A549 (cell line): ENCODE data around the gene COX4I2. TPM values are rescaled to one million over a fixed set of nuclear protein-coding genes. Genes with fewer than 3 reads are reported as not detected.

Experiments
- ATAC-seq, 2 experiments: fragments of 200-7000 bp in 1 of 2; fragments of >200 bp in 1 of 2; cut with Nextera tagmentation in 1 of 2; cut with Tn5 transposase in 1 of 2; 3 replicates each; pipeline versions ENCODE4 v1.8.0 to v1.9.1; 2018 to 2020; ENCODE audit warnings: mild to moderate bottlenecking in 1 of 2, moderate library complexity in 1 of 2
- CTCF ChIA-PET: fragments of 300-600 bp; sonication (Branson Sonifier 250); formaldehyde crosslinking; extraction: SDS; loops from one replicate; lab custom pipeline; 2021; ENCODE audit warnings: antibody characterized with exemption, inconsistent platforms; lab: Yijun Ruan, JAX
- POLR2A ChIA-PET: fragments of 350-600 bp; formaldehyde crosslinking; extraction: SDS; loops from one replicate; lab custom pipeline; 2021; ENCODE audit warnings: antibody characterized with exemption, inconsistent platforms; lab: Yijun Ruan, JAX
- DNase-seq, 2 experiments: peaks; one replicate each; pipeline versions ENCODE4 v3.0.0 to v3.0.0-alpha.2; 2011 to 2016; ENCODE audit warnings: low read depth in 1 of 2, low spot score in 1 of 2
- FAIRE-seq: peaks from 2 replicates; lab custom pipeline; 2011; peaks lifted over from hg19 to GRCh38; lab: Jason Lieb, UNC
- H3K27ac ChIP-seq, 2 experiments: fragments of >200 bp; sonication (Bioruptor Twin); formaldehyde crosslinking; 3 replicates each; pipeline ENCODE4 v1.5.1; 2016 to 2017
- H3K4me1 ChIP-seq: fragments of >200 bp; sonication (Bioruptor Twin); formaldehyde crosslinking; 3 replicates; pipeline ENCODE4 v1.6.1; 2016
- H3K4me2 ChIP-seq: fragments of >200 bp; sonication (Bioruptor Twin); formaldehyde crosslinking; 3 replicates; pipeline ENCODE4 v1.6.1; 2016
- H3K4me3 ChIP-seq: fragments of >200 bp; sonication (Bioruptor Twin); formaldehyde crosslinking; 3 replicates; pipeline ENCODE4 v1.5.1; 2016
- H3K9me3 ChIP-seq: fragments of >200 bp; sonication (Bioruptor Twin); formaldehyde crosslinking; 3 replicates; pipeline ENCODE4 v1.6.1; 2016
- ATOH8 ChIP-seq: fragments of 250-450 bp; sonication (Bioruptor Pico); IDR thresholded peaks from 2 replicates; pipeline ENCODE4 v1.5.0; 2020; ENCODE audit warnings: low read depth, mild to moderate bottlenecking, moderate library complexity
- CBX2 ChIP-seq: fragments of 200-600 bp; sonication (generic); IDR thresholded peaks from 2 replicates; pipeline ENCODE4 v1.6.1; 2016; ENCODE audit warnings: low read depth, mild to moderate bottlenecking, borderline replicate concordance
- CEBPB ChIP-seq, 2 experiments: fragments of >200 bp in 1 of 2; sonication (Bioruptor Twin) in 1 of 2; formaldehyde crosslinking in 1 of 2; IDR thresholded peaks; 2 replicates each; pipeline ENCODE4 v1.6.1; 2012 to 2016
- CHD2 ChIP-seq: fragments of 150-350 bp; IDR thresholded peaks from 2 replicates; pipeline ENCODE4 v1.6.1; 2014; ENCODE audit warnings: low read length; ENCODE audit not compliant: partially characterized antibody
- EHF ChIP-seq: fragments of 250-450 bp; sonication (Bioruptor Pico); IDR thresholded peaks from 2 replicates; pipeline ENCODE4 v1.5.0; 2020; ENCODE audit warnings: mild to moderate bottlenecking
- EHMT2 ChIP-seq: fragments of 200-600 bp; sonication (generic); IDR thresholded peaks from 2 replicates; pipeline ENCODE4 v1.6.1; 2016; ENCODE audit warnings: antibody characterized with exemption, low read depth, mild to moderate bottlenecking, moderate library complexity
- ESRRA ChIP-seq: fragments of 150-350 bp; IDR thresholded peaks from 2 replicates; pipeline ENCODE4 v1.6.1; 2014; ENCODE audit warnings: mild to moderate bottlenecking, low read length, borderline replicate concordance
- FOSB ChIP-seq: fragments of 250-450 bp; sonication (Bioruptor Pico); IDR thresholded peaks from 2 replicates; pipeline ENCODE4 v1.5.0; 2020; ENCODE audit warnings: mild to moderate bottlenecking, moderate library complexity
- HOXA7 ChIP-seq: fragments of 250-450 bp; sonication (Bioruptor Pico); IDR thresholded peaks from 2 replicates; pipeline ENCODE4 v1.5.0; 2020; ENCODE audit warnings: mild to moderate bottlenecking, moderate library complexity
- HOXB13 ChIP-seq: fragments of 250-450 bp; sonication (Bioruptor Pico); IDR thresholded peaks from 2 replicates; pipeline ENCODE4 v1.5.0; 2020; ENCODE audit warnings: low read depth, mild to moderate bottlenecking, moderate library complexity
- JUNB ChIP-seq: fragments of >200 bp; sonication (Bioruptor Twin); formaldehyde crosslinking; IDR thresholded peaks from 2 replicates; pipeline ENCODE4 v1.6.1; 2016
- KDM1A ChIP-seq: fragments of 200-600 bp; sonication (generic); IDR thresholded peaks from 2 replicates; pipeline ENCODE4 v1.6.1; 2016; ENCODE audit warnings: low read depth, mild to moderate bottlenecking
- KDM5A ChIP-seq: fragments of 200-600 bp; sonication (generic); IDR thresholded peaks from 2 replicates; pipeline ENCODE4 v1.6.1; 2016; ENCODE audit warnings: antibody characterized with exemption, mild to moderate bottlenecking
- MAFK ChIP-seq: fragments of 450-650 bp; IDR thresholded peaks from 2 replicates; pipeline ENCODE4 v1.6.1; 2014; ENCODE audit not compliant: partially characterized antibody
- MAX ChIP-seq: IDR thresholded peaks from 2 replicates; pipeline ENCODE4 v1.6.1; 2012
- MAZ ChIP-seq: fragments of 150-350 bp; IDR thresholded peaks from 2 replicates; pipeline ENCODE4 v1.6.1; 2014; ENCODE audit warnings: antibody characterized with exemption, low read depth, low read length, borderline replicate concordance
- NFE2L2 ChIP-seq: fragments of 150-350 bp; conservative IDR thresholded peaks from 2 replicates; pipeline ENCODE4 v1.6.1; 2014; ENCODE audit warnings: low read length
- NPAS2 ChIP-seq: fragments of 250-450 bp; sonication (Bioruptor Pico); IDR thresholded peaks from 2 replicates; pipeline ENCODE4 v1.8.0; 2022; ENCODE audit warnings: mild to moderate bottlenecking, moderate library complexity, borderline replicate concordance
- NR3C1 ChIP-seq: fragments of >200 bp; sonication (Bioruptor Twin); formaldehyde crosslinking; IDR thresholded peaks from 3 replicates; pipeline ENCODE4 v1.6.1; 2017
- POLR2A ChIP-seq: IDR thresholded peaks from 2 replicates; pipeline ENCODE4 v1.6.1; 2012; ENCODE audit warnings: mild to moderate bottlenecking, low read length
- POLR2AphosphoS2 ChIP-seq: conservative IDR thresholded peaks from 2 replicates; pipeline ENCODE4 v1.6.1; 2012; ENCODE audit warnings: low read length, improper control_type of control experiment, inconsistent platforms
- RARB ChIP-seq: fragments of 250-450 bp; sonication (Bioruptor Pico); IDR thresholded peaks from 2 replicates; pipeline ENCODE4 v1.8.0; 2021; ENCODE audit warnings: mild to moderate bottlenecking, moderate library complexity
- RNF2 ChIP-seq: fragments of 200-600 bp; sonication (generic); IDR thresholded peaks from 2 replicates; pipeline ENCODE4 v1.6.1; 2016; ENCODE audit warnings: low read depth, mild to moderate bottlenecking, antibody characterized with exemption, moderate library complexity, borderline replicate concordance
- SMC3 ChIP-seq: fragments of >200 bp; sonication (Bioruptor Twin); formaldehyde crosslinking; IDR thresholded peaks from 3 replicates; pipeline ENCODE4 v1.6.1; 2018; ENCODE audit warnings: inconsistent platforms
- SREBF2 ChIP-seq: fragments of 450-650 bp; IDR thresholded peaks from 2 replicates; pipeline ENCODE4 v1.6.1; 2014; ENCODE audit warnings: mild to moderate bottlenecking, moderate library complexity
- ZSCAN20 ChIP-seq: fragments of 250-450 bp; sonication (Bioruptor Pico); IDR thresholded peaks from 2 replicates; pipeline ENCODE4 v1.8.0; 2022; ENCODE audit warnings: mild to moderate bottlenecking, moderate library complexity
- WGBS: methylation state at CpG from one replicate; pipeline ENCODE4 v1.1.6; 2017; ENCODE audit errors: missing lambda C conversion rate; 5-methylcytosine and 5-hydroxymethylcytosine counted together
- polyA plus RNA-seq, 4 experiments: library from polyadenylated mRNA; depleted of rRNA in 3 of 4; stranded (reverse); fragments of >200 nt; fragmentation: RNase III in 1 of 4; extraction: RNeasy Plus Mini Kit Qiagen cat#74134 plus additional on column Dnase treatment in 1 of 4; gene quantifications; 2 replicates in 3 of 4; 3 replicates in 1 of 4; pipeline ENCODE4 v1.2.3, GENCODE V29; 2011 to 2017
- TF ChIP-seq, protein P1 (sequence below): IDR thresholded peaks from 2 replicates; pipeline ENCODE4 v1.6.1; 2012
- TF ChIP-seq, protein P2 (sequence below): fragments of 250-450 bp; sonication (Bioruptor Pico); IDR thresholded peaks from 2 replicates; pipeline ENCODE4 v1.5.0; 2021; ENCODE audit warnings: mild to moderate bottlenecking, moderate library complexity, borderline replicate concordance
- TF ChIP-seq, protein P3 (sequence below): fragments of 450-650 bp; IDR thresholded peaks from 2 replicates; pipeline ENCODE4 v1.6.1; 2014; ENCODE audit warnings: antibody characterized with exemption

The COX4I2 gene
- polyA plus RNA-seq, 2 of the 4 experiments (the other 2 are of a cell fraction) = not detected

- TF ChIP-seq POLR2AphosphoS2 (no peak), ZSCAN20 (CRISPR knock-in tag) (no peak), MAX (no peak), KDM1A (no peak), FOSB (CRISPR knock-in tag) (no peak), CEBPB (IDR thresholded peaks at IDR 0.05) (no peak), SMC3 (no peak), KDM5A (no peak), ESRRA (no peak), CBX2 (no peak), EHF (CRISPR knock-in tag) (no peak), CHD2 (no peak)
These were observed 44.1 kb downstream of the COX4I2 start (continued) for GRCh38 chr20:31681769-31682168.

- Histone ChIP-seq H3K27ac (peak overlapping the region in 1 of 2 experiments; percentile 75; a peak in 3 of 6 replicates), H3K4me1 (peaks cover 99% of the 10 kb centered on the region), H3K4me3 (no peak overlapping the region), H3K4me2 (no peak overlapping the region), H3K9me3 (no peaks in the 10 kb centered on the region)
- WGBS = 92% methylated on average over 3 of the region's 3 CpGs
- POLR2A ChIA-PET = no interaction called here
- DNase-seq = no peak
- TF ChIP-seq ZSCAN20 (CRISPR knock-in tag) (no peak), ATOH8 (CRISPR knock-in tag) (no peak), NFE2L2 (no peak), MAFK (no peak), FOSB (CRISPR knock-in tag) (no peak), HOXB13 (no peak), RNF2 (no peak), EHMT2 (no peak)
- TF ChIP-seq, protein P1, sequence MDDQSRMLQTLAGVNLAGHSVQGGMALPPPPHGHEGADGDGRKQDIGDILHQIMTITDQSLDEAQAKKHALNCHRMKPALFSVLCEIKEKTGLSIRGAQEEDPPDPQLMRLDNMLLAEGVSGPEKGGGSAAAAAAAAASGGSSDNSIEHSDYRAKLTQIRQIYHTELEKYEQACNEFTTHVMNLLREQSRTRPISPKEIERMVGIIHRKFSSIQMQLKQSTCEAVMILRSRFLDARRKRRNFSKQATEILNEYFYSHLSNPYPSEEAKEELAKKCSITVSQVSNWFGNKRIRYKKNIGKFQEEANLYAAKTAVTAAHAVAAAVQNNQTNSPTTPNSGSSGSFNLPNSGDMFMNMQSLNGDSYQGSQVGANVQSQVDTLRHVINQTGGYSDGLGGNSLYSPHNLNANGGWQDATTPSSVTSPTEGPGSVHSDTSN = no peak
- TF ChIP-seq, protein P2, sequence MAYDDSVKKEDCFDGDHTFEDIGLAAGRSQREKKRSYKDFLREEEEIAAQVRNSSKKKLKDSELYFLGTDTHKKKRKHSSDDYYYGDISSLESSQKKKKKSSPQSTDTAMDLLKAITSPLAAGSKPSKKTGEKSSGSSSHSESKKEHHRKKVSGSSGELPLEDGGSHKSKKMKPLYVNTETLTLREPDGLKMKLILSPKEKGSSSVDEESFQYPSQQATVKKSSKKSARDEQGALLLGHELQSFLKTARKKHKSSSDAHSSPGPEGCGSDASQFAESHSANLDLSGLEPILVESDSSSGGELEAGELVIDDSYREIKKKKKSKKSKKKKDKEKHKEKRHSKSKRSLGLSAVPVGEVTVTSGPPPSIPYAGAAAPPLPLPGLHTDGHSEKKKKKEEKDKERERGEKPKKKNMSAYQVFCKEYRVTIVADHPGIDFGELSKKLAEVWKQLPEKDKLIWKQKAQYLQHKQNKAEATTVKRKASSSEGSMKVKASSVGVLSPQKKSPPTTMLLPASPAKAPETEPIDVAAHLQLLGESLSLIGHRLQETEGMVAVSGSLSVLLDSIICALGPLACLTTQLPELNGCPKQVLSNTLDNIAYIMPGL = no peak
- CTCF ChIA-PET = interaction anchor here (1.7 to 5.1 kb wide), 5 partner anchors 12 to 48 kb away, joined by 5 to 37 read pairs (median 7); partner anchors contain the start of gene BCL2L1
- no peak for ATAC-seq
- FAIRE-seq = no peak
These were observed 44.6 kb downstream of the COX4I2 start for GRCh38 chr20:31682352-31682751.

DNA sequence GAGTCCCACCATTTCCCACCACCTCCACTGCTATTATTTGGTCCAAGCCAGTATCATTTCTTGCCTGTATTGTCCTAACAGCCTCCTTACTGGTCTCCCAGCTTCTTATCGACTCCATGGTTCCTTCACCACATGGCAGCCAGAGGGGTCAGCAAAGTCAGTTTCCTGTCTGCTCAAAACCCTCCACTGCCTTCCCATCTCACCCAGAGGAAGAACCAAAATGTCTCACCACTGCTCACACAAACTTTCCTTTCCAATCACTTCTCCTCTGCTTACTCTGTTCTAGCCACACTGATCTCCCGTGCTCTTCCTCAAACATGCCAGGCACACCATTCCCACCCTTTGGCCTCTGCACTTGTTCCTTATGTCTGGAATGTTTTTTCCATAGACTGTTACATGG is 45.2 kb downstream of the COX4I2 start:
- no peak for DNase-seq
- FAIRE-seq = no peak
- Histone ChIP-seq H3K4me3 (no peak overlapping the region), H3K4me2 (no peak overlapping the region), H3K9me3 (no peaks in the 10 kb centered on the region), H3K27ac (peak overlapping the region in 1 of 2 experiments; percentile 8; a peak in 3 of 6 replicates), H3K4me1 (peaks cover 99% of the 10 kb centered on the region)
- 95% methylated on average over 2 of the region's 2 CpGs for WGBS
- POLR2A ChIA-PET = no interaction called here
- CTCF ChIA-PET = interaction anchor here (1.7 to 5.1 kb wide), 6 partner anchors 11 to 49 kb away, joined by 5 to 37 read pairs (median 15); partner anchors contain the start of gene BCL2L1
- ATAC-seq = no peak
- TF ChIP-seq KDM1A = no peak
- no peak for TF ChIP-seq HOXA7
- TF ChIP-seq POLR2A = no peak
- TF ChIP-seq MAZ = no peak
- no peak for TF ChIP-seq EHF (CRISPR knock-in tag)
- TF ChIP-seq SREBF2 = no peak
- TF ChIP-seq RNF2 = no peak
- TF ChIP-seq JUNB = no peak
- TF ChIP-seq, protein P3, sequence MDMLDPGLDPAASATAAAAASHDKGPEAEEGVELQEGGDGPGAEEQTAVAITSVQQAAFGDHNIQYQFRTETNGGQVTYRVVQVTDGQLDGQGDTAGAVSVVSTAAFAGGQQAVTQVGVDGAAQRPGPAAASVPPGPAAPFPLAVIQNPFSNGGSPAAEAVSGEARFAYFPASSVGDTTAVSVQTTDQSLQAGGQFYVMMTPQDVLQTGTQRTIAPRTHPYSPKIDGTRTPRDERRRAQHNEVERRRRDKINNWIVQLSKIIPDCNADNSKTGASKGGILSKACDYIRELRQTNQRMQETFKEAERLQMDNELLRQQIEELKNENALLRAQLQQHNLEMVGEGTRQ = no peak
- TF ChIP-seq NPAS2 = no peak
- no peak for TF ChIP-seq SMC3
- TF ChIP-seq RARB (CRISPR knock-in tag) = no peak
- no peak for TF ChIP-seq NR3C1
- TF ChIP-seq, protein P2 = no peak
- no peak for TF ChIP-seq NFE2L2
- no peak for TF ChIP-seq ZSCAN20 (CRISPR knock-in tag)
